Brain pericyte (primary cell): ENCODE measurements around the gene F5.
"Not testable (repeated sequence)": the region's sequence is repeated elsewhere in the genome, so short reads cannot be mapped to it uniquely, and the experiment has no call there.

Experiments used
- DNase-seq: peaks from one replicate; pipeline ENCODE4 v3.0.0-alpha.2; 2012; ENCODE audit warnings: low read depth, low spot score

Gene F5

DNA sequence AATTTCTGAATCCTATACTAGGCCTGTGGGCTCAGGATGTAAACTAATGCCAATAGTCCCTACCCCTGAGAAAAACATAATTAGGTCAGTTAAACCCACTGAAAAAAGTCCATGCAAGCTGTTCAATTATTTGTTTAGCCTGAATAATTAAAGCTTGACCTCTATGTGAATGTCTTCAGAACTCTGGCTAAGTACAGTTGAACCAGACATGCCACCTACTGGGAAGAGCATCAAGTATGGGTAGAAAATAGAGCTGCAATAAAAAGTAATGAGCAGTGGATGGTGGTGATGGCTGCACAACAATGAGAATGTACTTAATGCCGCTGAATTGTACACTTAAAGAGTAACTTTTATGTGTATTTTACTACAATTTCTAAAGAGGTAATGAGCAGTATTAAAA lies 76.9 kb downstream of the F5 start:
- no peak for DNase-seq

DNA sequence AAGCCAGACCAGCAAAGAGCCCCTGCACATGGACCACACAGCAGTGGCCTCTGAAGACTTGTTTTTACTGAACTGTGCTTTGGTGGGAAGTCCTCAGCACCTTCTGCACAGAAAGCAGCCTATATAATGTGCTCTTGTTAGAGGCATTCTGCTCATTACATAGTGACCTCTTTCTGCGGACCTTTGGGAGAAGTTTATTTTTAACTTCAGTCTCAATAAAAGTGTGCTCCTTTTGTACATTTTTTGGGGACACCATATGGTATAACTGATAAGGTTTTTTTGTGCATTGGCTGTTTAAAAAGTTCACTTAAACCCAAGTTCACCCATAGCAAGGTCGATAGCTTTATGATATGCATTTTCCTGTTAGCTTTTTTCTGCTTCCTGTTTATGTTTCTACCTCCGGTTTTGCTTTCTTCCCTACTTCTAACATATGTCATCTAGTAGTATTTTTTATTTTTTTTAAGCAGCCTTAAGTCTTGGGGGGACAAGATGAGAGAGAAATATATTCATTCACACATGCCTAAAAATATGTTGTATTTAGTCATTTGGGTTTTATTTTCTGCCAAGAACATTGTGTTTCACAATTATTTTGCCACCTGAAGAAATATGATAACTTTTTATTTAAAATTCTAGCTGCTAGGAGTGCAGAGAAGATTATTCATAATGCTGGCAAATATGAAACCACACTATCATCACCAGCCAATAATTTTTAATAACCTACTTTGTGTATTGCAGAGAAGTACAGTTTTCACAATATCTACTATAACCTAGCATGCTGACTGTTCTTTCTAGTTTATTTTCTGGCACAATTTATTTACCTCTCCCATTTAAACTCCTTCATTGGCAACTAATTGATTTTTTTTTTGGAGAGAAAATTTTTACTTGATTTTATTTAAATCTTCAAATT lies 77.6 kb downstream of the F5 start:
- DNase-seq: no peak

DNA sequence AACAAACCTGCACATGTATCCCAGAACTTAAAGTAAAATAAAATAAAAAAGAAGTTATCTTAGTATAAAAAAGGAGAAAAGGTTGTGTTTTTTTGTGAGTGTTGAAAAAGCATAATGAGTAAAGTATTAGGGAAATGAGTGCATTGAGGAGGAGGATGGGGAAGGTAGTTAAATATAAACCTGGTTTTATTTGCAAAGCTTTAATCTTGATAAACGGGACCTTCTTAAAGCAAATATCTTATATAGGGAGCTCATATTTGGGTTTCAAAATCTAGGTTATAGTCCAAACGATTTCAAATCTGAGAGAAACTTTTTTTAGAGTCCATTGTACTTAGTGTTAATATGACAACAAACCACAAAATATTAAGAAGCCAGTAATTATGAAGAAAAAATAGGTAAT lies 78.9 kb downstream of the F5 start:
- no peak for DNase-seq

DNA sequence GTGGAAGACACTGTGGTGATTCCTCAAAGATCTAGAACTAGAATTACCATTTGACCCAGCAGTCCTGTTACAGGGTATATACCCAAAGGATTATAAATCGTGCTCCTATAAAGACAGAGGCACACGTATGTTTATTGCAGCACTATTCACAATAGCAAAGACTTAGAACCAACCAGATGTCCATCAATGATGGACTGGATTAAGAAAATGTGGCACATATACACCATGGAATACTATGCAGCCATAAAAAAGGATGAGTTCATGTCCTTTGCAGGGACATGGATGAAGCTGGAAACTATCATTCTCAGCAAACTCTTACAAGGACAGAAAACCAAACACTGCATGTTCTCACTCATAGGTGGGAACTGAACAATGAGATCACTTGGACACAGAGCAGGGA lies 82.7 kb downstream of the F5 start:
- DNase-seq: not testable (repeated sequence)

DNA sequence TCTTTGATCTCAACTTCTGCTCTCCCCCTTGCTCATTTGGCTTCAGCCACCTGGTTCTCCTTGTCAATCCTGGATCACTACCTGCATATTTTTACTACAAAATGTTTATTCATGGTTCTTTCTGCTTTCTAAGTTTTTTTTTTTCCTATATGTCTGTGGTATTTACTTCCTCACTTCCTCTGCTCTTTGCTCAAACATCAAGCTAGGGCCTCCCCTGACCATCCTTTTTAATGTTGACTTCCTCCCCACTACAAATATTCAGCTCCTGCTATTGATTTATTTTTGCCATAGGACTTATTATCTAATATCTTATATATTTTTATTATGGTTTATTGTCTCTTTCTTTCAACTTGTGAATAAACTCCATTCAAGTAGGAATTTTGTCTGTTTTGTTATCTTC lies 86.5 kb downstream of the F5 start:
- DNase-seq: no peak

DNA sequence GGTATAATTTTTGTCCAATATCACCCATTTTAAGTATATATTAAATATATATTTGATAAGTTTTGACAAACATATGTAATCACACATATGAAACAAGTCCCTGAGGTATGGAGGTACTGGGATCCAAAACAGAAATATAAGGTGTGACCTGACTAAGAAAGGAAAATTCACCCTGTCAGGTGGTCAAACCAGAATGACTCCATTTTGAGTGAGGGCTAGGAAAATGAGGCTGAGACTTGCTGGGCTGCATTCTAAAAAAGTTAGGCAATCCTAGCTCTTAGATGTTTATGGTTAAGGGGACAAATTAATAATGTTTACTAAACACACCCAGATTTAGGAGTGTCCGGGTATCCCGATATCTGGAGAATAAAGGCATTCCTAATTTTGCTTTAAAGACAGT lies 89.0 kb downstream of the F5 start:
- no peak for DNase-seq

DNA sequence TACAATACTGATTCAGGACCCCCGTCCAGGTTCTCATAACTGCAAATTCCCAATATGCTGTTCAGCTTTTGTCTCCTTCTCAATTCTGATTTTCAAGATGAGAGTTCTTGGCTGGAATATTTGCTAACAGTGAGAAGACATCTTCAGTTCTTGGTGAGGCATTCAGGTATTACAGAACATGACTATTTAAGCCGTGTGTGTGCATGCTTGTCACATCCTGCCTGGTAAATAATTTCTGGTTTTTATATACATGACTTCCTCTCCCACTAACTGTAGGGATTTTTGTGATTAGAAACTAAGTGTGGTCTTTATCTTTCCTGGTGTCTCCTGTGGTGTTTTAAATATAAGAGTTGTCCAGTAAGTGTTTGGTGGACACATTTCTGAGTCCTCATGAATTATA lies 90.4 kb downstream of the F5 start:
- no peak for DNase-seq

DNA sequence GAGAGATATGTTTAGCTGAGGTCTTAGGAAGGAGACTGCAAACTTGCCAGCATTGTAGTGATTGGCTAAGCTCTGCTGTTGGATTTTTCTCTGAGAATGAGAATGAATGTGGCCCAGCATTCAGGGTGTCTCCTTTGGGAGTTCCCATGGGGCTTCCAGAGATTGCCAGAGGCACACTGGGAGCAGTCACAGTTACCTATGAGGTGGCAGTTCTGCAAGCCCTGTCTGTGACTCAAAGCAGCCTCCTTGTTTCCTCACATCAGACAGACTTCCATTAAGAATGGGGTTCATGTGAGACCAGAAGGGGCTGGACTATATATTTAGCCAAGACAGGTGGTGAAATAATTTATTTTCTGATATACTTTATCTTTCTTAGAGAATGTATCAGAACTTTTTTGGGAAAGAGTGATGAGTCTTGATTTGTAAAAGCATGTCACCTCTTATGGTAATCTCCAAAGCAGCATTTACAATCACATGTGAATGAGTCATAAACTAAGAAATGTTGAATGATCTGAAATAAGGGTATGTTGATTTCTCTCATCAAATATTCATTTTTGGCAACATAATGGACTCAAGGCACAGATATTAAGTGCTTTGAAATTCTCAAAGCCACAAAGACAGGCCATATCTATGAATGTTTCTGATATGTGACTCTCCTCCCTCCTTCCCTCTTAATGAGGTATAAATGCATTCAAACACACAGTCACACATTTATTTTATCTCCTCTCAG lies 91.1 kb downstream of the F5 start:
- no peak for DNase-seq

DNA sequence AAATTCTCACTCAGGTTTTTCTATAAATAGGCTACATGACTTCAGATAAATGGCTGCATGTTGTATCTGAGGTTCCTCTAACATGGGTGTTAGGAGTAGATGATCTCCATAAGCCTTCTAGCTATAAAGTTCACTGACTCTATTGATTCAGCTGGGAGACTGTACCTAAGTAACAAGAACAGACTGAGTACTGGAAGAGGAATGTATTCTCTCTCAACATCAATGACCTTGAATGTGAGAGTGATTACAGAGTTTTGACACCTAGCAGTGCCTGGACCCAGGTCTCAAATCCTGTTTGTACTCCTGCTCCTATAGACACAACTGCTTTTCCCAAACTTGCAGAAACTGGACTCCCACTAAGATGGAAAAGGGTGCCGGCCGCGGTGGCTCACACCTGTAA lies 91.9 kb downstream of the F5 start:
- DNase-seq: no peak

DNA sequence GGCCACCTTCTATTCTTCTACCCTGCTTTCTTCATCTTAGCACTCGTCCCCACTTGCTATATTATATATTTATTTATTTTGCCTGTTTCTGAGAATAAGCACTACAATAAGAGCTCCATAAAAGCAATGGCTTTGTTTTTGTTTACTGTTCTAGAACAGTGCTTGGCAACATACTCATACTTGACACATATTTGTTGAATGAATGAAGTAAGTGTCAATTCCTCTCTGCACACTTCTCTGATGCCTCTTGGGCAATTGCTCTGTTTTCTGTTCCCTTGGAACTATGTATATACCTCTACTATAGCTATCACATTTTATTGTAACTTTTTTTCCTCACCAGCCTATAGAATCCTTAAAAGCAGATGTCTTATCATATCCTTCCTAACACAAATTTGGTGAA lies 93.0 kb downstream of the F5 start:
- no peak for DNase-seq

DNA sequence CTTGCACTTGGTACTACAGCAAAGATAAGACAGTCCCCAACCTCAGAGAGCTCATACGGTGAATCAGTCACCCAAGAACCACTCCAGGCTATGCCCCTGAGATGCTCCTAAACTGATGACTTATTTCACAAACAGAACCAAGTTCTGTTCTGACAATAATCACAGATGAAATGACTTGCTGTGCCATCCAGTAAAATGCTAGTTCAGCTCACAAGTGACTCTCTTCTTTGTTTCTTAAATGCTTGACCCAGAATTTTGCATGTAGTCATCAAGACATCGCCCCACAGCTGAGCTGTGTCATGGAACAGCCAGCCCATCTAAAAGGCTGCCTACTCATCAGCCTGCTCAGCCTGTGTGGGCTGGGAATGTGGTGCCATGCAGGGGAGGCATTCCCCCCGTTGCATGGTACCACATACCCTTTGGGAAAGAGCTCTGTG lies 94.4 kb downstream of the F5 start:
- DNase-seq: no peak

DNA sequence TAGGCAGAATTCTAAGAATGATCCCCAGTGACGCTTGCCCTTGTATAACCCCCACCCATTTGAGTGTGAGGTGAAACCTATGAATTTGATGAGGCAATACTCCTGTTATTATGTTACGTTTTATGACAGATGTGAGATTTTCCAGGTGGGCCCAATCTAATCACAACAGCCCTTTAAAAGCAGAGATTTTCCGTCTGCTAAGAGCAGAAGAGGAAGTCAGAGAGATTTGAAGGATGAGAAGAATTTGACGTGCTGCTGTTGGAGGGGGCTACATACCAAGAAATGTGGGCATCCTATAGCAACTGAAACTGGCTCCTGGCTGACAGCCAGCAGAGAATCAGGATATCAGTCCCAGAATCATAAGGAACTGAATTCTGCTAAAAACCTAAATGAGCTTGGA lies 98.1 kb downstream of the F5 start:
- no peak for DNase-seq

DNA sequence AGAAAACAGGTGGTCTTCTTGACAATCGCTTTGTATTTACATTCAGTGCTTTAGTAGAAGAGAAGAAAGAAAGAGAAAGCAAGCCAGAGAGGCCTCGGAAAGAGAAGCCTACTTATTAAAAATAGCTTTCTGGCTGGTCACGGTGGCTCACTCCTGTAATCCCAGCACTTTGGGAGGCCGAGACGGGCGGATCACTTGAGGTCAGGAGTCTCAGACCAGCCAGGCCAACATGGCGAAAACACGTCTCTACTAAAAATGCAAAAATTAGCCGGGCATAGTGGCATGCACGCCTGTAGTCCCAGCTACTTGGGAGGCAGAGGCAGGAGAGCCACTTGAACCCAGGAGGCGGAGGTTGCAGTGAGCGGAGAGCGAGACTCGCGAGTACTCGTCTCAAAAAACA lies 98.7 kb downstream of the F5 start:
- DNase-seq: no peak

DNA sequence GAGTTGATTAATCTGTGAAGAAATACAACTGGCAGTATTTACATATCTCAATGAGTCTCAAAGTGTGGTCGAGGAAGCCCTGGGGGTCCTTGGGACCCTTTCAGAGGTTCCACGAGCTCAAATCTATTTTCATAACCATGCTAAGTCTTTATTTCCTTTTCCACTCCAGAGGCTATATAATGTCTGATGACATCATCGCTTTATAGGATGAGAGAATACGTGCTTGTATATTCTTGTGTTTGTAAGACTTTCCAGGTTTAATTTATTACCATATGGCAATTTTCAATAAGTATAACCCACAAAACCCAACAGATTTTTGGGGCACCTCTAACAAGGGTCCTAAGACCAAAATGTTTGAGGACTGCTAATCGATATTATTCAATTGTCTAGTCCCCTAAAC lies 99.1 kb downstream of the F5 start:
- no peak for DNase-seq

DNA sequence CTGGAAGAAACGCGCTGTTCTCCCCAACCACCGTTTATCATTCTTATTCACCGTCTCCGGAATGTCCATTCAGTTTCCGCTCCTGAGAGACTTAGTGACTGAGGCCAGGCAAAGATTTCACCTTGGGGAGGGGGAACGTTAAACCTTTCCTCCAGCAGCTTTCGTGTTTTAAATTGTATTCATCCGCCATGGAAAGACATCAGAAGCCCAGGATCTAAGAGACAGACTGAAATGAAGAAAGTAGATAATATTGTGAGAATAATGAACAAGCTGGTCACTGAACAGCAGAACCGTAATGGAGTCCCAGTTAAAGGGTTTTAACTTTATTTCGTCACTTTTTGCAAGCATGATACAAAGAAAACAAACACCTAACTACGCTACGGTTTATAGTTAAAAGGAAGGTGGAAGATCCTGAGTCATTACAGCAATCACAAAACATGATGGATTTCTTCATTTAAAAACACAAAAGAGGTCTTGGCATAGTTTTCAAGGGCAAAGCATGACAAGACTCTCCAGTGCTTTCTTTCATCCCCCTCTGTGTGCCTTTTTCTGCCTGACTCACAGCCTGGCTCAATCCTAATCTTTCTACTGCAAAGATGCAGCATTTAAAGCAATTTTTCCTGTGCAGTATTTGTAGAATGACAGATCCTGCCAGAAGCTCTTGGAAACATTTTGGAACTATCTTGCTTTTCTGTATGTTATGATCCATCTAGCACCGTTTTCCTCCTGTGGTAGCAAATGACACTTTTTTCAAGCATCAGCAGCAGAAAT lies 99.8 kb downstream of the F5 start:
- DNase-seq: no peak

DNA sequence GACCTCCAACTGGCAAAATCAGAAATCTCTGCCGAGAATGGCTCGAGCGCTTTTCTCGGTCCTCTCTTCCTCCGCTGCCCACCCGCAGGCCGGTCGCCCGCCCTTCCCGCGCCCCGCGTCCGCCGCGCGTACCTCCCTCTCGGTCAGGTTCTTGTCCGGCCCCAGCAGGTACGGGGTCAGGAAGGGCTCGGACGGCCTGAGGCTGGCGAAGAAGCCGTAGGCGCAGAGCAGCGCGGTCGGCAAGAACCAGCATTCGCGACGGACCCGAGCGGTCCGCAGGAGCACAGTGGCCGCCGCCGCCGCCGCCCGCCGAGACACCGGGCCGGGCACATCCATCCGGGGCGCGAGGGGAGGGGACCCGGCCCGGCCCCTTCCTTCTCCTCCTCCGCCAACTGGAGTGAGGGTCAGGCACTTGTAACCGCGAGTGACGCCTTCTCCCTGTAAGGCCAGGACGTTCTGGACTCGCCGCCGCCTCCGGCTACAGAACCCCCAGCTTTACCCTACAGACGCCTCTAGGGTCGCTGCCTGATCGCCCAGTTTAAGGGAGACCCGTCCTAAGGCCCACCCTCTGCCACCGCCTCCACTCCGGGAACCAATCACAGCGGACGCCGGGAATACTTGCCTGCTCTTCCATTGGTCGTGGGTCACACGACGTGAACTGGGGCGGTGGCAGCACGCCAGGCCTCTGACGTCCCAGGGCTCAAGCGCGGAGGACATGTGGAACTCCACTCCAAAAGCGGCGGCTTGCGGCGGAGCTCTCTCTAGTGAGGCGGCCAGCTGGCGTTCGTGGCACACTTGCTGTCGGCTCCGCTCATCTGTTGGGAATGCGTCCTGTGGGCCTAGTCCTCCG lies 100.6 kb downstream of the F5 start, which contains the start of gene SLC19A2:
TSS of gene SLC19A2 (minus strand) at position 514 of the 850 bp plus-strand sequence. CDS start at position 336, 178 bp downstream.
- DNase-seq: peak; percentile 96

DNA sequence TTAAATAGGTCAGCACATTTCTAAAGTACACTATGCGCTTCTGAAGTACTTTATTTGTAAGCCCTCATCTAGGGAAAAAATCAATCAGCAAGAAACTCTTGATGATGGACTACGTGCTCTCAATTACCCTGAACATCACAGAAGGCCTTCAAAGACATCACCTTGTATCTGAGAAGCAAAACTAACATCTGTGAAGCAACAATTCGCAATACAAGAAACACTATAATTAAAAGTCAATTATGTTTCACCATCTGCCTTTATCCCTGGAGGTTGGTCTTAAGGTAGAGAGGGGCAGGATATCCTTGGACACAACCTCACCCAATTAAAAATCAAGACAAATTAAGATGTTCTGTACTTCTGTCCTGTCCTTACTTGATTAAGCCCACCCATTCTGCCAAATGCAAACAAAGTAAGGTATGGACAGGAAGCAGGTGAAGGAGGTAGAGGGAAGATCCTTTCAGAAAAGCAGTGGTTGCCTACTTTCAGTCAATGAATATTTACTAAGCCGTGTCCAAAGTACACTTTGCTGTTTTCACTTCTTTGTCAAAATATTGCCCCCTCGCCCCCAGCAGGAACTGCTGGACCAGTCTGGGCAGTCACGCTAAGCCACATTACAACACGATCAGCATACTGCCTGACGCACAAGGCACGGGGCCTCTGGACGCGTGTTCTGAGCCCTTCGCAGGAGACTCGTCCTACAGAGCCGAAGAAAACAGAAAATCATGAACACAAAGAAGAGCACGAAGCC lies 101.4 kb downstream of the F5 start:
- DNase-seq: peak; percentile 33

DNA sequence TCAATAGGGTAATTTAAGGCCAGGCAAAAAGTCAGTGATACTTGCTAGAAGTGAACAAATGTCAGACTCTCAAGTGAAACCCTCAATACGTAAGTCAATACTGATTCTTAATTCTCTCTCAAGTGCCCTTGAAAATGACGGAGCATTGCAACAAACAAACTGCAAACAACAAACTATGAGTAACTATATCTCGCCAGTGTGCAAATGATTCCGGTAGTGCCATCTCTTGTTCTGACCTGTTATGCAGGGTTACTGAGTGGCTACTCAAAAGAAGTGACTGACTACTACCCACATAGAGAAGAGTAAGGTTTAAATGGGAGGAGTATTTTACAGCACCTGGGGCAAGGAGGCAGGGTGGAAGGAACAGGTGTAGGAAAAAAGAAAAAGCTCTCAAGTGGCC lies 102.2 kb downstream of the F5 start:
- no peak for DNase-seq

DNA sequence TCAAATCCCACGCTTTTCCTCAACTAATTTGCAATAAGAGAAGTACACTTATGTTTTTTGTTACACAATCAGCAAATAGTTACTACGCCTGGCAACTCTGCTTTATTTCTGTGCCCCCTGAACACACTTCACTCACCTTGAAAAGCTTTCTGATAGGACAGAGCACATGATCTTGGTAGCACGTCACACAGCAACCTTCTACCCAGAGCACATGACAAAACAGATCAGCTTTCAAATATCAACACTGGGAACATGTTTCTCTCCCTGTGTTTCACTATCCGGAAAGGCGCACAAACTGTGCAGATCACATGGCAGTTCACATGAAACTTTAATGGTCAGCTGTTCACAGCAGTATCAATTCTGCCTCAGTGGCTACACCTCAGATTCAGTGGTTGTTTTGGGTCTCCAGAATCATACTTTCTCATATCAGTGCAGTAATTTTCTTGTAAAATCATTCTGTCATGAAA lies 102.7 kb downstream of the F5 start:
- no peak for DNase-seq

DNA sequence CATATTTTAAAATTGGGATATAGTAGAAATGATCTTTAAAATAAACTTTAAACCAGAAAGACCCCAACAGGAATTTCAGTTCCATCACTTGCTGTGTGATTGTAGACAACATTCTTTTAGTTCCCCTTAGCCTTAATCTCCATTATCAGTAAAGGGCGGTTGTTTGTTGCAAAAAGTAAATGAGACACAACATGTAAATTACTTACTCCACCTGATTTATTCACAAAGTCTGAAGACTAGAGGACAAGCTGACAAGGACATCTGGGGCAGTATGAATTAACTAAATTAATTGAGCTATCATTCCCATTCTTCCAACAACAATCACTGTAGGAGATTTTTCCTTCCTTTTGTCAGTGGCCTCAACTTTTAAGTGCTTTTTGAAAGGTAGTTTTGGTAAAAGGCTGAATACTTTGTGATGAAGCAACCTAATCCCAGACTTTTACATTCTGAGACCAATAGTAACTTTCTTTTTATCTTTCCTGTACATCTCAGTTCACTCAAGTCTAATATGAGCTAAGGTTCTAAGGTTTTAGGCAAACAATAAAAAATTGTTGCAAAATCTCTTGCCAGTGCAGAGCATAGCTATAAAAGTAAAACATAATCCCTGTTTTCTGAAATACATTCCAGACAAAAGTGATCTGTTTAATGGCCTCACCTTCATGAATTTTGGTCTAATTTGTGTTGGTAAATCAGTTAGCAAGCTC lies 106.8 kb downstream of the F5 start:
- no peak for DNase-seq
